HG03521 (cell line): ENCODE measurements around the gene PCCB.
"Not testable (repeated sequence)": the region's sequence is repeated elsewhere in the genome, so short reads cannot be mapped to it uniquely, and the experiment has no call there.

Source experiments
- ATAC-seq: cut with Tn5 transposase; IDR thresholded peaks from one replicate; pipeline ENCODE4 v1.9.1; 2021; ENCODE audit warnings: mild to moderate bottlenecking, moderate library complexity; ENCODE audit not compliant: unreplicated experiment

The PCCB gene

DNA sequence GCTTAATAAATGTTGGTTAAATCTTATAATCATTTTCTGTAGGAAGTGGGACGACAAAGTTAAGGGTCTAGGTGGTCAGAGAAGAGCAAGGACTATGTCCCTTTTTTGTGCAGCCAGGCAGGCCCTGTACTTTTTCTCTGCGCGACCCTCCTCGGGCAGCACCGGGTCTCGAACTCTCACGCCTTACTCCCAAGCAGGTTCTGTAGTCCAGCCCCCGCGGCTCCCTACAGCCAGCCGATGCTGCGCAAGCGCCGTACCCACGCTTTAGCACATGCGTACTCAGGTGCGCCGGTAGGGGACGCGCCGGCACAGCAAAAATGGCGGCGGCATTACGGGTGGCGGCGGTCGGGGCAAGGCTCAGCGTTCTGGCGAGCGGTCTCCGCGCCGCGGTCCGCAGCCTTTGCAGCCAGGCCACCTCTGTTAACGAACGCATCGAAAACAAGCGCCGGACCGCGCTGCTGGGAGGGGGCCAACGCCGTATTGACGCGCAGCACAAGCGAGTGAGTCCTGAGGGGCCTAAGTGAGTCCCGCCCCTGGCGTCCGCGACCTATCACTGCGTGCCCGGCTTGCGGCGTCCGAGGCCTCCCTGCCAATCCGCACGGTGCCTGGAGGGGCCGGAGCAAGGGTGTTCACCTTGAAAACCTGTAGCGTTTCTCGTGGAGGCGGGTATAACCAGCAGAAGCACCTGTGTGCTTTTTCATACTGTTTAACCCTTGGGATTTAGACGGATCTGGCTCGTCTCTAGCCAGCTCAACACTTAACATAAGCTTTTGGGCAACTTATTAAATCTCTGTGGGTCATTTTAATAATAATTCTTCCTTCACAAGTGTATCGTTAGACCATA is at the start of gene PCCB:
Gene PCCB (plus strand): TSS at position 282 of the 844 bp plus-strand sequence. CDS start 36 bp downstream, at position 318.
- peak; percentile 97 for ATAC-seq

DNA sequence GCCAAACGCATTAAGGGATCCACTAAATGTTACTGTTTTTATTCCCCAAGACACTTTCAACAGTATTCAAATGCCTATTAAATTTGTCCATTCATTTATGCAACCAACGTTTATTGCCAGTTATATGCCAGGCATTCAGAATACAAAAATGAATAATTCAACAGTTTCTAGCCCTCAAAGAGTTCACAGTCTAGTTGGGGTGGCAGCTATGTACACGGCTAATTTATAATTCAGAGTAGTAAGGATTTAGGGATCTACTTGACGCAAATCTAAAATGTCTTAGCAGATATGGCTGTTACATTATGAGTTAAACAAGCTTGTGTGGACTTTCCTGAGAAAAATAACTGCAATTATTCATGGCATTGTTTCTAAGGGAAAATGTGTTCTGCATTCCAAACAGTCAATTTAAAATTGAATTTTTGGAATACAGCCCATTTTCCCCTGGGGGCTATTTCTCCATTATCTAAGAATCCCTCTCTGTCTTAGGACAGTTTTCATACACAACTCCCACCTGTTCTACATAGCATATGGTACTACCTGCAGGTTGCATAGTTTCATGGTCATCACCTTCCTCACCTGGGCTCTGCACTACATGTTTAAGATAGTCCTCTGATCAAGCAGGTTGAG is 42.5 kb upstream of the PCCB start:
- ATAC-seq: no peak

DNA sequence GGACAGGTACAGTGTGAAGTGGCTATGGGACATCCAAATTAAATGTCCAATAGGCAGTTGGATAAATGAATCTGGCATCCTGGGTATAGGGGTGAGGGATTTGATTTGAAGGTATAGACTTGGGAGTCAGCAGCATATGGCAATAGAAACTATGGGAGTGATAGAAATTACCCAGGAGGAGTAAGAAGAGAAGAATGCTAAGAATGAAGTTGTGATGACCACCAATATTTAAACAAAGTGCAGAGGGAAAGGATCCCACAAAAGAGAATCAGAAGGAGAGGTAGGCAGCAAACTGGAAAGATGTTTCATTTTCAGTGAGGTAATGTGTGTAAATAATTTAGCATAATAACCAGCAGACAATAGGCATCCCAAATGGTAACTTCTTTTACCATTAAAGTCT is 40.2 kb upstream of the PCCB start:
- ATAC-seq: no peak

DNA sequence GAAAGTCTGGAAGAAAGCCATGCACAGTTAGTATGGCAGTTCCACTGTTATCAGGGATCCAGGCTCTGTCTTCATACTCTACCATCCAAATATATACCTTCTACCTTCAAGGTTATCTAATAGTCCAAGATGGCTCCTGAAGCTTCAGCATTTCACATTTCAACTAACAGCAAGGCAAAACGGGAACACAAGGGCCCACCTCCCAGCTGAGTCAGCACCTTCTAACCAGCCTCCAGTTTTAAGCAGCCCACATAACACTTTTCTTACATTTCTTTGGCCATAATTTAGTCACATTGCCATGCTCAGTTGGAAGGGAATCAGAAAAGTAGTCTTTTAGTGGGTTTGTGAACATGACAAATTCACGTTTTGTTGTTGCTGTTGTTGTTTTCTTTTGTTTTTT is 38.6 kb upstream of the PCCB start:
- ATAC-seq: no peak

DNA sequence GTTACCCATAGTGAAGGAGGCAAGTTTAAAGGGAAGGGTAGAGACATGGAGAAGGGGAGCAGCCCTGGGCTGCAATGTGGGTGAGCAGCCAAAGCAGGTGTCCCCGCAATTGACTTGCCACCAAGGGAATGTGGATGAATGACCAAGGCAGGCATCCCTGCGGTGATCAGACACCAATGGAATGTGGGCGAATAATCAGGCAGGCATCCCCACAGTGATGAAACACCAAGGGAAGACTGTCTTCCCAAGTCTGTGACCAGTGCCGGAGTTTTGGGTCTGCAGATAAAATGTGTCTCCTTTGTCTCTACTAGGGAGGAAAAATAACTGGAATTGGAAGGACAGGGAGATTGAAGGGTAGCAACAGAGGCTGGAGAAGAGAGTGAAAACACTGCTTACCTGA is 27.4 kb upstream of the PCCB start:
- ATAC-seq: not testable (repeated sequence)

DNA sequence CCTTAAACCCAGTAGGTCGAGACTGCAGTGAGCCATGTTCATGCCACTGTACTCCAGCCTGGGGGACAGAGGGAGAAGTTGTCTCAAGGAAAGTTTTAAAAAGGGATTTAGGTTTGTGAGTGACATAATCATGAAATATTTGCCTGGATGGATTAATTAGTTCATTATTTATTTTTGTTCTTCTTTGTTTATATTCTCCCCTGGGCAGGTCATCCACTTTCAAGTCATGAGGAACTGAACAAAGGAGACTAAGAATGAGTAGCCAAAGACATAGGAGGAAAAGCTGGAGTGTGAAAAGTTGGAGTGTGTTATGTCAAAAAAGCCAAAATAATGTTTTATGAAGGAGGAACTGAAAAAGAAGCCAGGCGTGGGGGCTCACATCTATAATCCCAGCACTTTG is 17.7 kb upstream of the PCCB start:
- ATAC-seq: no peak

DNA sequence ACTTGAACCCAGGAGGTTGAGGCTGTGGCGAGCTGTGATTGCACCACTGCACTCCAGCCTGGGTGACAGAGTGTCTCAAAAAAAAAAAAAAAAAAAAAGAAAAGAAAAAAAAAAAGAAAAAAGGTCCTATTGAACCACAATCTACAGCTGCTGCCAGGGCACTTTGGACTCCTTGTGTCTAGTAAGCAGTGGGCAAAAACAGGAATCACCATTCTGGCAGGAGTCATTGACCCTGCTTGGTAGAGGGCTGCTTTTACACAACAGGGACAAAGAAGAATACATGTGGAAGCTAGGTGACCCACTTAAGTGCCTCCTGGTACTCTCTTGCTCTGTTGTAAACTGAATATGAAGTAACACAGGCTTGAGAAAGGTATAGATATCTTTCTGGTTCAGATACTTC is 14.6 kb upstream of the PCCB start:
- no peak for ATAC-seq

DNA sequence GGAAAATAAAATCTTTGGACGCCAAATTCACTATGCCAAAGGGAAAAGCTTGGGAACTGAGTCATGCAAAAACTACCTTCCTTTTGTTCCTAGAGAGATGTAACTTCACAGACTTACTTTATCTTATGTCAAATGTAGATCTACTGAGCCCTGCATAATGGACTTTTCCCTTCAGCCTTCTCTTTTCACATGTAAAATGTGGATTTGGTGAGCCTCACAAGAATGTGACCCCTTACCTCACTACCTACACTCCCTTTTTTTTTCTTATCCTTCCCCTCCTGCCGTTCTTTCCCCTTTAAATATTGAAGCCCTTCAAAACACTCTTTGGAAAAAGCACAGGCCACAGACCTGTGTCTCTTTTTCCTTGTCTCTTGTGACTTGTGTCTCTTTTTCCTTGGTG is 14.0 kb upstream of the PCCB start:
- no peak for ATAC-seq

DNA sequence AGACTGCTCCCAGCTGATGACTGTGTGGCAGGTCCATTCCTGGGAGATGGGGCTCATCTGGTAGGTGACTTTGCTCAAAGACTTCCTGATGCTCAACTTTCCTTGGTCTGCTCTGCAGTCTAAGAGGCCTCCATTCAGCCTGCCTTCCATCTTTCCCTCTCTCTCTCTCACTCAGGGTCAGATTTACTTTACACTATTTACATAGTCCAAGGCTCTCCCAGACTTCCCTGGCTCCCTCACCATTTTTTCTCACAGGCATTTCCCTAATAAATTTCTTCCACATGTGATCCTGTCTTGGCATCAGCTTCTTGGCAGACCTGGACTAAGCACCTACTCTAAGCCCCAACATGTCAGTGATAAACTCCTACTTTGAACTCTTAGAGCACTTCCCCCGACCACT is 13.0 kb upstream of the PCCB start:
- no peak for ATAC-seq

DNA sequence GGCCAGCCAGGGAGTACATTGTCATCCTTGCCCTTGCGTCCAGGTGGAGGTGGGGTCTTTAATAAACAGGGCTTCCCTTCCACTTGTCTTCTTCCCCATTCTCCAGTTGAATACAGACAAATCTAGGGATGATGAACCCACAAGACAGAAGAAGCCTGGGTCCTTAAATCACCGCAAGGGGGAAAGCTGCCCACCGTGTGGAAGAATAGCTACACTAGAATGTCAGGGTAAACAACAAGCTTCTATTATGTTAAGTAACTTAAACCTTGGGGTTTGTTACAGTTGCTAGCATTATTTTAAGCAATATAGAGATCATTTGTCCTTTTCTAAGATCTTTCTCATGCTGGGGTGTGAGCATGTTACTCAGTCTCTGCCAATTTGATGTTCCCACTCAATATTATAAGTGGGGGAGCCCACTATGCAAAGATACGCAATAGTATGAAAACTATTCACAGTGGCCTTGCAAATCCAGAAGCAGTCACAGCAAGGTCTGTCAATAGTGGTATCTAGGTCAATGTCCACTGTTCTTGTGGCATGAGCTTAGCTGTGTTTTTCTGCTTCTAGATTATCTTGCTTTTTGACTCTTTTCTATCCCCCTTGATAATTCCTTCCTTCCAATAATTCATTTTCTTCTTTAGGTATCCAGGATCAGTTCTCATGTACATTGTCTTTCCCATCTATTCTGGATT is 12.0 kb upstream of the PCCB start:
- ATAC-seq: no peak

DNA sequence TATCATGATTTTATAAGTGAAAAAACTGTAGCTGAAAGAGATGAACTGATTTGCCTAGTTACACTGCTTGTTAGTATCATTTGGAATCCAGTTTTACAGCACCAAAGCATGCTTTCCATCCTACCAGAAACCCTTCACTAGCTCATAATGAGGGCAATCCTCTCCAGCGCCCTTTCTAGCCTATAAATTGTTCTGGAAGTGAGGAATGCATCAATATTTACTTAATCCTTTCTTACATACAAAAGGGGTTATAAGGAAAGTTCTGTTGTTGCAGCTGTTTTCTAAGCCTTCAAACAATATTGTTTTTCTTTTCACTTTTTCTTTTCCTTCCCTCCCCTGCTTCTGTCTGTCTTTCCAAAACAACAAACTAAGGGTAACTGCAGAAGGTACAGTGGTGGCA is 11.0 kb upstream of the PCCB start:
- no peak for ATAC-seq

DNA sequence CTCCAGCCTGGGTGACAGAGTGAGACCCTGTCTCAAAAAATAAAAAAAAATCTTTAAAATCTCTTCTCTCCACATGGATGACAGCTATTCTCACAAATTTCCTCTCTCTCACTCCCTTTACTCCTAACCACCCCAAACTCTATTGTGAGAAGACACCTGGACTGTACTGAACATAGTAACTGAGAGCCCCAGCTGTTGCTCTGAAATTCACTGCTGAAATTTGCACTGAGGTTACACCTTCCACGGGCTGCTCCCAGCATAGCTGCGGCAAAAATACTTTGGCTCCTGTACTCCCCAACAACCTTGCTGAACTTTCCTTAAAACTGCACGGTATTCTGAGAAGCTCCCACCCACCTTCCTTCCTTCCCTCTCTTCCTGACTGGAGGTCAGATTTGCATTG is 4.4 kb upstream of the PCCB start:
- ATAC-seq: no peak

DNA sequence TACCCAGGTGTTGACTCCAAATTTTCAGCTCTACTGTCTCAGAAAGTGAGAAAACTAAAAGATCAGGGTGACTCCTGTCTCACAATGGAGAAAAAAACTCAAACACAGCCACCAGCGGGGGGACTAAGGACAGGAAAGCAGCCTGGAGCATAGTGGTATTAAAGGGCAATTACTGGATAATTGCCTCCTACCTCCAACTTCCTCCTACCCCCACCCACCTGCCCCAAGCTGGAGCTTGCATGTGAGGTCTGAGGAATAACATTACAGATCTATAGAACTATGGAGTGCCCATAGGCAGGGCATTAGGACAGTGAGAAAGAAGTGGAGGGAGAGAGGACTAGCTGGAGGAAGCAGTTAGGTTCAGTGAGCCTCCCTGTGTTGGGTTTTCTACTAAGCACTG is 2.7 kb upstream of the PCCB start:
- ATAC-seq: no peak

DNA sequence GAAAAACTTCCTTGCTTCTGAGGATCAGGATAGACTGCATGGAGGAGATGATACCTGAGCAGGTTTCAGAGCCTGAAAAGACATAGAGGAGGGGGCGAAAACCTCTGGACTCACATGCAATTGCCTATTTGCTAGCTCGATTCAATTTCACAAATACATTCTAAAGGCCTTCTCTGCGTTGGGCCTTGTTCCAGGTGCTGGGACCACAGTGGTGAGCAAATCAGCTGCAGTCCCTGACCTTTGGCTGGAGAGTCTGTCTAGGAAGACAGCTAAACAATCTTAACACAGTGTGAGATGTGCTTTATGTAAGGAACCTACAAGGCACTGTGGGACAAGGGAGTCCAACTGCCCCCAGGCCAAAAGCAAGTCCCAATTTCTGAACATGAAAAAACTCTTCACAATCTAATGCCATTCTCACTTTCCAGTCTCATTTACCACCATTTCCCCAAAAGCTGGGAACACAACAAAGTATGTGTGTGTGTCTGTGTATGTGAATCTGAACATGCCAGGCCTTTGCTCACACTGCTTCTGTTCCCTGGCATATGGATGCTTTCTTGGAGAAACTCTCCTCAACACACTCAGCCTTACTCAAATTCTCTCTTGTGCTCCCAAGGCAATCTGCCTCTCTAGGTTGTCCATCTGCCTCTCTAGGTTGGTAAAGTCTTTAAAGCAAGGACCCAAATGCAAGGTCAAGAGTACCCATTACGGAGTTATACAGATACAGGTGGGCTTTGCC is 2.1 kb upstream of the PCCB start:
- ATAC-seq: no peak

DNA sequence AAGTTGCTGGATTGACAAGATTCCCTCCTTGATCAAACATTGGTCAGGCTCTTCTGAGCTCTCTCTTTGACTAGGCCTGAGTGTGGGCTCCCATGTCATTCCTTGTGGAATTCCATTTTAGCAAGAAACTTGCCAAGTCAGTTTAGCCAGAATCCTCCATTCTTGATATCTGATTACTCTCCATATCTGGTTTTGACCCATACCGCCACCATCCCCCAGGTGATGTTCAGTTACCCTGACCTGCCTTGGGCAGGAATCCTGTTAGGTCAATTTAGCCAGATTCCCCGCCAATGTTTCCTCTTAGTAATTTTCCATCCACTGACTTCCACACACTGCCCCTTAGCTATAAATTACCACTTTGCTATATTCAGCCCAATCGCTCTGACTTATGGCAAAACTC is 1.0 kb upstream of the PCCB start:
- ATAC-seq: no peak

DNA sequence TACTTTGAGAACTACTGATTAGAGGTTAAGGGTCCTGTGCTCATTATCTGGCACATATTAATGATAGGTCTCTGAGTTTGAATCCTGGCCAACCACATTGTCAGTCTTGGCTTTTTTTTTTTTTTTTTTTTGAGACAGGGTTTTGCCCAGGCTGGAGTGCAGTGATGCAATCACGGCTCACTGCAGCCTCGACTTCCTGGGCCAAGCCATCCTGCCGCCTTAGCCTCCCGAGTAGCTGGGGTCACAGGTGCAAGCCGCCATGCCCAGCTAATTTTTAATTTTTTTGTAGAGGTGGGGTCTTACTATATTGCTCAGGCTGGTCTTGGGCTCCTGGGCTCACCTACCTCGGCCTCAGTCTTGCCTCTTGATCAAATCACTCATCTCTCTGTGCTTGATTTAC is 547 bp upstream of the PCCB start:
- ATAC-seq: no peak

DNA sequence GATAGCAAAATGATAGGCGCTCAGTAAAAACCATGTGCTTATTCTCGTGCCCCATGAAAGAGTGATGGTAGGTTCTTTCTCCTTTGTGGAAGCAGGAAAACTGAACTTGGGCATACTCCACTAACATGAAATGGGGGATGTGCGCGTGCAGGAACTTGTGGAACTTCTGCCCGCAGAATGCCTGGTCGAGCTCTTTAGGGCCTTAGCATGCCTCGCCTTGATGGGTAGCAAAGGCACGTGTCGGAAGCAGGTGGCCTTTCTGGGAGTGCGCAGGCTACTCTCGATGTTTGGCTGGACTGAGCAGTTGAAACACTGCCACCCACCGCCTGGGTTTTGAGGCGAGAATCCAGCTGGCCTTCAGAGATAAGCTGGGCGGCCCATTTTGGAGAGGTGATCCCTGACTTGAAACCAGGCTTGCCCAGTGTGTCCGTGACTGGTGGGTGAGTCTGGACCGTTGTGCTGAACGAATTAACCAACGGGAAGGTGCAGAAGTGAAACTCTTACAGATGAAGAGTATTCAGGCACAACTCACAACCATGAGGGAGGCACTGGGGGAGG is 842 bp downstream of the PCCB start:
- no peak for ATAC-seq

DNA sequence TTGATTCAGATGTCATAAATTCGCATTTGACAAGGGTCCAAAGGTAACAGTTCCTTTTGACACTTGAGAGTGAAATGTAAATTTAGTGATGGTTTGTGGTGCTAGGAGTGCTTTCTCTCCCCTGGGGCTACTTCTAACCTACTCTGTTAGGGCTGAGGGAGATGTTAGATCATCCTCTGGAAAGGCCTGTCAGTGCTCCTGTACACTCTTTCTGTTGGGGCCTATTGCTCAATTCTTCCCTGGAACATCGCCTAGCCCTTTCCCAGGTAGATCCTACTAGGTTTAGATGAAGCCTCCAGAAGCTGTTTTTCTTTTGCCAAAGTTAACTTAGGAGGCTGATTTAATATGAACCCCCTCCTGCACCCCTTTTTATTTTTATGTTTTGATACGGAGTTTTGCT is 1.4 kb downstream of the PCCB start:
- ATAC-seq: no peak

DNA sequence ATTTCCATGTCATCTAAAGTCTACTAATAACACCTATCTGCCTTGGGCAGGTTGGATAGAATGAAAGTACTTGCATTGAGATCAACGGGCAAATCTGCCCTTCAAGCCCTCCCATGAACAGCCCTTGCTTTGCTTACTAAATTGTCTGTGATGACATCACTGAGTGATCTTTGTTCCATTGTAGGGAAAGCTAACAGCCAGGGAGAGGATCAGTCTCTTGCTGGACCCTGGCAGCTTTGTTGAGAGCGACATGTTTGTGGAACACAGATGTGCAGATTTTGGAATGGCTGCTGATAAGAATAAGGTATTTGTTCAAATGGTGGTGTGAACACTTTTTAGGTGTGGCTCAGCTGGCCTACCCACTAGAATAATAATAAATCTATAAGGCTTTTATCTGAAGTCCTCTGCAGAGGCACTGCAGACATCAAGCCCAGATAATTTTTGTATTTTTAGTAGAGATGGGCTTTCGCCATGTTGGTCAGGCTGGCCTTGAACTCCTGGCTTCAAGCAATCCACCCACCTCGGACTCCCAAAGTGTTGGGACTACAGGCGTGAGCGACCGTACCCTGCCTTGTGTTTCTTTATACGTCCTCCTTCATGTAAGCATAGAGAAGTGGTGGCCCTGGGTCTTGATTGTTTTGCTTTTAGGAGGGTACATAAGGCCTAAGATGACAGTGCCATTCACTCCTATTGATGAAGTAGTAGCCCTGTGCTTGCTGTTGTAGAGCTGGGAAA is 5.7 kb downstream of the PCCB start:
- no peak for ATAC-seq

DNA sequence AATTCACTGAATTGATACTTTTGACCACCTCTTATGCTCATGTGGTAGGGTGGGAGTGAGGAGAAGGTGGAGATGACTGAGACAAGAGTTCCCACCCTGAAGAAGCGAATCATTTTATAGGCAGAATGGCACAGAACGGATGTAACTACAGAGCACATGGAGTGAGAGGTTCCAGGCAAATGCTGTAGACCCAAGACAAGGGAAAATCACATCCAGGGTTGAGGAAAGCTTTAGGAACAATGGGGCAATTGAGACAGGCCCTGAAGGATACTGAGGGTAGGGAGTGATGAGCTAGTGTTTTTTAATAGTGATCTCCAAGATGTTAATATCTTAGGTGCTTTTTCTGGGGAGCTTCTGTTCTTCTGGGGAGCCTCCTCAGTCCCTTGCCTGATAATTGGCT is 8.1 kb downstream of the PCCB start:
- ATAC-seq: no peak
